Activated effector memory CD4-positive, alpha-beta T cell treated with anti-CD3 and anti-CD28 coated beads, Interleukin-2, amount 50 U/mL, for 16 hours (primary cell): ENCODE data around the gene PITPNC1.

Experiments used
- DNase-seq: peaks from one replicate; pipeline ENCODE4 v3.0.0-alpha.2; 2020

PITPNC1 gene

DNA sequence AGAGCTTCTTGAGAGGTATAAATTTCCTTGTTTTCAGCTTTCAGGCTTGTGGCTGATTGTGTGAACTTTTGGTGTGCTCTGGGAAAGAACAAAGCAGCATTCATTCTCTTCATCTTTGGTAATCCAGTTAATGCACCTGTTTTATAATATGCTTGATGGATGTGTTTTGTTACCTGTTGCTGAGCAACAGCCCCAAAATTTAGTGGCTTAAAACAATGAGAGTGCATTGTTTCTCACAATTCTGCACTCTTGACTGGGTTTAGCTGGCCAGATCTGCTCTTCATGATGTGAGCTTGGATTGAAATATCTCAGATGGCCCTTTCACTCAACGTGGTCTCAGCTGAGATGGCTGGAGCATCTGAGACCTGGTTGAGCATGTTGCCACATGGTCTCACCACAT is 281.9 kb downstream of the PITPNC1 start:
- DNase-seq, result no peak

DNA sequence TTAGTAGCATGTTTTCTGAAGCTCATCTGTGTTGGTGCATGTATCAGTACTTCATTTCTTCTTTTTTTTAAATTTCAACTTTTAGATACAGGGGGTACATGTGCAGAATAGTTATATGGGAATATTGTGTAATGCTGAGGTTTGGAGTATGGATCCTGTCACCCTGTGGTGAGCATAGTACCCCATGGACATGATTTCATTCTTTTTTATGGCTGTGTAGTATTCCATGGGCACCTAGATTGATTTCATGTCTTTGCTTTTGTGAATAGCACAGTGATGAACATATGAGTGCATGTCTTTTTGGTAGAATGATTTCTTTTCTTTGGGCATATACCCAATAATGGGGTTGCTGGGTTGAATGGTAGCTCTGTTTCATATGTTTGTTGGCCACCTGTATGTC is 285.6 kb downstream of the PITPNC1 start:
- no peak for DNase-seq

DNA sequence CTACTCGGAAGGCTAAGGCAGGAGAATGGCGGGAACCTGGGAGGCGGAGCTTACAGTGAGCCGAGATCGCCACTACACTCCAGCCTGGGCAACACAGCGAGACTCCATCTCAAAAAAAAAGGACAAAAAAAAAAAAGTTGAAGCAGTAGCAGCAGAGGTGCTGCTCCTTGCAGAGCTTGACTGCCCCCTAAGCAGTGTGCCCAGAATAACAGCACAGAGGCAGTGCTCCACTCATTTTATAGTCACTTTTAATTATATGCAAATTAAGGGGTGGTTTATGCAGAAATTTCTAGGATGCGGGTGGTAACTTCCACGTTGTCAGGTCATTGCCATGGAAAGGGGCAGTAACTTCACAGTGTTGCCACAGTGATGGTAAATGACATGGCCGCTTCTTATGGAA is 286.4 kb downstream of the PITPNC1 start:
- no peak for DNase-seq

DNA sequence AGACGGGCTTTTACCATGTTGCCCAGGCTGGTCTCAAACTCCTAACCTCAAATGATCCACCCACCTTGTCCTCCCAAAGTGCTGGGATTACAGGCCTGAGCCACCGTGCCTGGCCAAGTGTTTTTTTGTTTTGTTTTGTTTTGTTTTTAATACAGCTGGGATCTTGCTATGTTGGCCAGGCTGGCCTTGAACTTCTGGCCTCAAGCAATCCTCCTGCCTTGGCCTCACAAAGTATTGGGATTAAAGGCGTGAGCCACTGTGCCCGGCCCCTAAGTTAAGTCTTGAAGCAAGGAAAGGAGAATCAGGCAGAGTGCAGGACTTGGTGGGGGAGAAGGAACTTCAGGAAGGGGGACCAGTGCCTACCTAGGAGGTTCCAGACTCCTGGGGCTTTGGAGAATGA is 288.9 kb downstream of the PITPNC1 start:
- no peak for DNase-seq

DNA sequence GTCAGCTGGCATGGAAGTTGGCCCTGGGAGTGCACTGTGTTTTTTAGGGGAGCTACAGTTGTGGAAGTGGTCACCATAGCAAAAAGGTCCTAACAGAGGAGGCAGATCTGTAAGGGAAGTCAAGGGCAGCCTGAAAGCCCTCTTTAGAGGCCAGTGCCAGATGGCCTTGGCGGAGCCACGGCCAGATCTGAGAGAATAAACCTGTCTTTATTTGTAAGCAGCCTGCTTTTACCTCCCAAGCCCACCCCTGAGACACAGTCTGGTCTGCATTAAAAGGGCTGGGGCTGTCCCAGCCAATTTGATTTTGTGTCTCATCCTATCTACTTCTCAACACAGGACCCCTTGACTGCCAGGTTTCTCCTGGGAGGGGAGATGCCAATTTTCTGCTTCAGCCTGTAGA is 289.6 kb downstream of the PITPNC1 start:
- no peak for DNase-seq

DNA sequence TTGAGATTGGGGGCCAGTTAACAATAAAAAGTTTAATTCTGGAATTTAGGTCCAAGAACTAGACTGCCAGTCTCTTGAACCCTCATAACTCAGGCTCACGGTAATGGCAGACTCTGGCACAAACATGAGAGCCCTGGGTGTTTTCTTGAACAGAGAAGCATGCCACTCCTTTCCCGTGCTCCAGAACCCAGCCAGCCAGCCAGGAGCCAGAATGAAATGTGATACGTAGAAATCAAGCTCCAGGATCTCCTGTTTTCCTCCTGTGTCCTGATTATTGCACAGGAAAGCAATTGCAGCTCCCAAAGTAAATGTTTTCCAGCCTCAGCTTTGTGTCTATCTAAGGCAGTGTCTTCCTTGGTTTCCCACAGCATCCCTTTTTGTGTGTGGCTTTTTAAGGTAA is 294.4 kb downstream of the PITPNC1 start:
- no peak for DNase-seq

DNA sequence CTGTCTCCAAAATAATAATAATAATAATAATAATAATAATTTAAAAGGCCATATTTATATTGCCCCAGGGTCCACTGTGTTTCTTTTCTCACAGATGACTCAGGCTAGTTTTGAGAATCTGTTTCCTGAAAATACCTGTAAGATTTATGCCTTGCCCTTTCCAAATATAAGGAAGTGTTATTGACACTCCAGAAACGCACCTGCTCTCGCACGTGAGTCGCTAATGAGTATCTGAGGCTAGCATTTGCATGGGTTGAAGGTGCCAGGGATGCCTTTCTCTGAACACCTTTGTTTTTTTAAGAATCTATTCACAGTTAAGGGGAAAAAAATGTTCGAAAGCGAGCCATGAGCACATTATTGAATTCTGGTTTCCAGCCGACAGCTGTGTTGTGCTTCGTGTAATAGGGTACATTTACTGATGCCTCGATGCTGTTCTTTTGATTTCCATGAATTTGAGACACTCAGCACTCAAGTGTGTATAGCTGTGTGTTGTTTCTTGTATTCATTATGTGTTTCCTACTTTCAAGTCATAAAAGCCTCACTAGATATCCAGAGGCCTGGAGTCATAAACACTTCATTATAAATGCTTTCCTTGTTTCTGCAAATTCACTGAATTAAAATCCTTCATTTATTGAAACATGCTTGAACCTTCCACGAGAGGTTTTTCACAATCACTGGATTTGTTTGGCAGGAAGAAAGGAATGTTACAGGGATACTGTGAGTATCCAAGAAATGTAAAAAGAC is 295.7 kb downstream of the PITPNC1 start:
- no peak for DNase-seq

DNA sequence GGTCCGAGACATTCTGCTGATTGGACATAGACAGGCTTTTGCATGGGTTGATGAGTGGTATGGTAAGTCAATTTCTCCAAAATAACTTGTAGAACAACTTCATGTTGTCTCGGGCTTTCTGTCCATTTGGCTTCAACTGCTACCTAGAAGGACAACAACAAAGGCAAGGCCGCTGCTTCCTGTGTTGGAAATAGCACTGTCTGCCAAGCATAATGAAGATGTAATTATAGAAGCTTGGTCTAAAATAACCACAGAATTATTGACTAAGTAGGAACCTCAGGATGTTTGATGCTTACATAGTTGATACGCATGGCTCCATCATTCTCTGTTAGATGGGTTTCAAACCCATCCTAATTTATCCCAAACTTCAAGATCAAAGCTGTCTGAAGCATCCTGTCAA is 298.4 kb downstream of the PITPNC1 start:
- DNase-seq, result no peak

DNA sequence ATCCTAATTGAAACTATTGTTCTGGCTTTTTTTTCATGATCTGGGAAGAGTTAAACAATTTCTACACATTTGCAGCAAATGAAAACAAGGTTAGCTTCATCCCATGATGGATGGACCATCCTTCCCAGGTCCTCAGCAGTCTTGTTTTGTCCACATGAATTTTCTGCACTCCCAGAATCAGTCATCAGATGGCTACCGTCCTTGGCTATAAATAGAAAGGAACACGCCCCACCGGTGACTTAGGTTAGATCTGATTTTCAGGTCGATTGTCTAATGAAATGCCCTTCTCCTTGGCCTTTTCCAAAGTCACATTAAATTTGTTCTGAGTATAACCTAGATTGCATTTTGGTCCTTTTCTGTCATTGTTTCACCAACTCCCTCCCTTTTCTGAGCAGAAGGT is 299.2 kb downstream of the PITPNC1 start:
- no peak for DNase-seq

DNA sequence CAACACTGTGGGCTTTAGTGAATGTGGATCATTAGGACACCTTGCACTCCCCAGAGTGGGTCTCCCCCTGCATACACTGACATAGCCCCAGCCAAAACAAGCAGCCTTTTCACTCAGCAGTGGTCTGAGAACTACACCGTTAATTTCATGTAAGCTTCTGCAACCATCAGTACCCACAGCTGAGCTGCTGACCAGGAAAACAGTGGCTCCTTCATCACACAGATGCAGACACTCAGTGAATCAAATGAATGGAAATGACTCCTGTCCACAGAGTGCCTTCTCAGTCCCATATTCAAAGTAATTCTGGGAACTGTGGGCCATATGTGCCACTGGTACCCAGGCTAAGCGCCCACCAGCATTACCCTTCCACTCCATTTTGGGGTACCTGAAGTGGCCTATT is 301.3 kb downstream of the PITPNC1 start:
- no peak for DNase-seq

DNA sequence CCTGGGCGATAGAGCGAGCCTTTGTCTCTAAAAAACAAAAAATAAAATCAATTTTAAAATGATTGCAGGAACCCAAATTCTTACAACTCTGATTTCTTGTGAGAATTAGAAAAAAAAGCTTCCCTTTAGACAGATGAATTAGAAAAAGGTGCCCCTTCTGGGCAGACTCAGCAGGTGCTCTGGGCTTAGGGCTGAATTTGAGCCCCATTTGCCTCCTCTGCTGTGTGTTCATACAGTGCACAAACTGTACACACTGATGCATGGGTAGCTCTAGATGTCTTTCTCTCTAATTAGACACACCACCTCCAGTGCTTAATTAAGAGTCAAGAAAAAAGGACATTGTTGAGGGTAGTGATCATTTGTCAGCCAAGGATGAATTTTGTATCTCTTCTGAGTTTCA is 302.1 kb downstream of the PITPNC1 start:
- no peak for DNase-seq

DNA sequence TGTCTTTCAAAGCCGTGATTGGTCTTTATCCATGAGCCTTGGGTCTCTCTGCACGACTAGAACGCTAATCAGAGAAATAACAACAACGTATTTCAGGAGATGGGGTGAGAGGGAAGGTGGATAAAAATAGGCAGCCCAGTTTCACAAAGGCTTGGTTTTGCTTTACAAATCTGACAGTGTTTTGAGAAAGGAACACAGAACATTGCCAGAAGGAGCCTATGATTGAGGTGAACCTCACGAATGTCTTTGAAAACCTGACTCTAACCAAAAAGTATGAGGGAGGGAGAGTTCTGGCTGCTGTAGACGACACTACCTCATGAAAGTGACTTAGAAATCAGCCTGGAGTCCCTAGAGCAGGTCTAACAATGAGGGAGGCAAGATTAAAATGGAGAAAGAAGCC is 302.6 kb downstream of the PITPNC1 start:
- no peak for DNase-seq

DNA sequence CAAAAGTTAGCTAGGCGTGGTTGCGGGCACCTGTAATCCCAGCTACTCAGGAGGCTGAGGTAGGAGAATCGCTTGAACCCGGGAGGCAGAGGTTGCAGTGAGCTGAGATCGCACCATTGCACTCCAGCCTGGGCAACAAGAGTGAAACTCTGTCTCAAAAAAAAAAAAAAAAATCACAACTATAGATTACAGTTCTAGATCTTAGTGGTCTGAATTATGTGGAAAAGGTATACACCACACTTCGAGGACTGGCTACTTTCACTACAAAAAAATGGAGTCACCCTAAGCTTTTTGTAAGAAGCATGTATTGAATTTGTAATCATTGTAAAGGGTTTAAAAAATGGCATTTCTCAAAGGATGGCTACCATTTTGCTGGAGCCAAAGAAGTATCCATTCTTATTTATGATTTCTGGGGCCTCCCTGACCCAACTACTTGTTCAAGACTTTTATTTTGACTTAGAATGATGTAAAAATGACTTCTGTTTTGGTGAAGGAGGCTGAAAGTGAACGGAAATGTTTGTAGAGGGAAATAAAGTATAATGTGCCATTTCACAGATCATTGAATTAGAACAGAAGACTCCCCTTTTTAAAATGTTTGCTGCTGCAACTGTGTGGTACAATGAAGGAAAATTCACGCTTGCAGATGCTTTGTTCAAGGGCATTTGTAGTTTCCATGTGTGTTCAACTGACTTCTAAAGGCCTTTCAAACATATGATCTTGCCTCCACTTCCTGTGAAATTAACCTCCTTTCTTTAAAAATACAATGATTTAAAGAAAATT is 303.6 kb downstream of the PITPNC1 start:
- no peak for DNase-seq

DNA sequence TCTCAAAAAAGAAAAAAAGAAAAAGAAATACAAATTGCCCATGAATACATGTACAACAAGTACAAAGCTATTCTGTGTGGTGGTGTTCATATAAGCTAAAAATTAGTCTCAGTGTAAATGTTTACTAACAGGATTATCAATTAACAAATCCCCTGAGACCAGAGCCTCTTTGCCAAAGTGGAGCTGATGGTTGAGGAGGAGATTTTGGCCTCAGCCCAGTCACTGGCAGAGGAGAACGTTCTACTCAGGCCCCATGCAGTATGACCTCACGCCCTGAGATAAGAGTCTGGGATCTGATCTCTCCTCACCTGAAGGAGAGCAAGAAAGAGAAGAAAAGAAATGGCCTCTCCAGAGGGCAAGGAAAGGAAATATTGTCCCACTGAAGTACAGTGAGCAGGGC is 305.1 kb downstream of the PITPNC1 start:
- no peak for DNase-seq

DNA sequence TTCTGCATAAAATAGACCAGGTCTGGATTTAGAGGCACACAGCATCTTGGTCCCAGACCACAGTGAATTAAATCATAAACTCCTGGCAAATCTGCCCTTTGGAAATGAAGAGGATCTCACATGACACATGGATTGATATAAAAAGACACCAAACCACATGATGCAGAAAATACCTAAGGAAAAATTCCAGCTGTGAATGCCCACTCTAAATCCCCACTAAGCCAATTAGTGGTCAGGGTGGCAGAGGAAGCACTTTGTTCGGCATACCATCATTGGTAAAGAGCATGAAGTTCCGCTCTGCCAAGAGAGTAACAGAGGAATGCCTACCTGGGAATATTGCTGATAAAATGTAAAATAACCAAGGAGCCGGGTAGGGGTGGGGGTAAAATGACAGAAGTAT is 308.3 kb downstream of the PITPNC1 start:
- DNase-seq, result no peak

DNA sequence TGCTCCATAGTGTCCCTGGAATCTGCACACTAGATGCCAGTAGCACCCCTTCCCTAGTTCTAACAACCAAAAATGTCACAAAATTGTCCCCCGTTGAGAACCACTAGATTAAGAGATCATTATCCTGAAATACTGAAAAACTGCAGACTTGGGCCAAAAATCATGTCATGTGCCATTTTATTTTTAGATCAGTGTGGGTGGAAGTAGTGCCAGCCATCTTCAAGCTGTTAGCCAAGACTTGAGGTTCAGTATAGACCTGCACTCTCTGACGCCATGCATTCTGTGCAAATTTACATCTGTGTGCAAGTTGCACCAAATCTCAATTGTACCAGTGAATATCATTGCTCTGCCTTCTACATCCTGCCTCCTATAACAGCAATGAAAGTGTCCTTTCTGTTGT is 309.2 kb downstream of the PITPNC1 start:
- DNase-seq, result no peak

DNA sequence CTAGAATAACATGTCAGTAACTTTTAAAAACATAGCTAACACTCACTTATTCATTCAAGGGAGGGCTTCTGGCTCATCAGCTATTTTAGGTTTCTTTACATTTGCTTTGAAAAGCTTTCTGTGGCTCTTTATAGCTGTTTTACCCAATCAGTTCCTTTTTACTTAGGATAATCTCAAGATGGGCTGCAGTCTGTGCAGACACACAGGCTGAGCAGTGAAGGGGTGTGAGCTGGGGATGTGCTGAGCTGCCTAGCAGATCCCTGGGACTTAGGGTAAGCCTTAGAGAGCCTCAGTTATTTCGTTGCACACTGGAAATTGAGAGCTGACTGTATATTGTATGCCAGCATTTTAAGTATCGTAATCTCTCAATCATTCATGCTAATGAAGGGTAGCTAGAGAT is 310.4 kb downstream of the PITPNC1 start:
- DNase-seq, result no peak

DNA sequence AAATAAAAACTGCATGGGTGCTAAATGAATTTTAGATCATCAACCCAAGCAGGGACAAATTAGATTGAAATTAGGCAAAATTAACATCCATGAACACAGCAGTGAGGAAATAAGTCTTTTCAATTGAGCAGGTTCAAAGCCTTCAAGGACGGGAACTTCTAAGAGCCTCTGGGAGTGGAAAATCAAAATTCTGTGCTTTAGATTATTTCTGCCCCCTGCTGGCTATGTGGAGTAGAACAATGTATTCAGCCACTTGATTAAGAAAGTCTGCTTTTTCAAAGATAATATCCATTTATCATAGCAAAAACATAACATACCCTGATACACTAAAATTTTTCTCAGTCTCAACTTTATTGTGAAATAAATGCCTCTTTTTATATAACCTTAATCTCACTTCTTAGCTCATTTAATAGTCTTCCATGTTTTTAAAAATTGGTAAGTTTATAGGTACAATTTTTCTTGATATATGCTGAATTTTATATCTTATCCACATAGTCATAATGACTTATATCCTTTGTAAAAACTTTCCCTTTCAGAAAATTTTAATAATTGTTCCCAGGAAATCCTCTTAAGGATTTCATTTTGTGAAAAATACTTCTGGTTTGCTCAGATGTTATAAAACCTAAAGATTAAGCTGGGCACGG is 312.6 kb downstream of the PITPNC1 start:
- no peak for DNase-seq

DNA sequence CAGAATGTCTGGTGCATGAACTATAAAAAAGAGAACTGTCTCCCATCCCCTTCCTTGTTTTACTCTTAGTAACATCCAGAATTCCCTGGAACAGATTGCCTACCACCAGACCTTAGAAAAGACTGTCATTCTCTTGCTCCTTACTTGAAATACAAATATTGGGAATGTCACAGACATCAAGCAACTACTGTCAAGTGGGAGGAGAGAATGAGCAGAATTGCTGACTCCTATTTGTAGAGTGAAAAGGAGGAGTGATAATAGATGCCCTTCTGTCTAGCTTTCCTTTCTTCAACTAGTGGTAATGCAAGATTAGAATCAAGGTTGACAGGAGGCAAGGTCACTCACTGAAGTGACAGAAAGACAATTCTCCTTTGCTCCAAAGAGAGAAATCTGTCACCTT is 316.7 kb downstream of the PITPNC1 start:
- DNase-seq, result no peak

DNA sequence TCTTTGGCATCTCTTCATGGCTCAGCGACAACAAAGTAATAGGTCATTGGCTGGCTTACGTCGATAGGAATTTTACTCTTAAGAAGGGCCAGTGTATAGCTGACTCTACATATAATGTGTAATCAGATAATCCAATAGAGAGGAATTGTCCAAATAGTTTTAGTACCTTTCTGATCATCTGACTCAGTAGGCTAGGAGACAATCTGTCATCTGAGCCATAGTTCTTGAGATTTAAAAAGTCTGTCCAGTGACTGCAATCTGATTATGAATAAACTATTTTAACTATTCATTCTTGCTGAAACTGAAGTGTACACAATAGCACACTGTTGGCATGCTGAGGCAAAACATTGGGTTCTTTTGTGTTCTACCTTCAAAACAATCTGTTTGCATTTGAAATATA is 319.3 kb downstream of the PITPNC1 start:
- no peak for DNase-seq

DNA sequence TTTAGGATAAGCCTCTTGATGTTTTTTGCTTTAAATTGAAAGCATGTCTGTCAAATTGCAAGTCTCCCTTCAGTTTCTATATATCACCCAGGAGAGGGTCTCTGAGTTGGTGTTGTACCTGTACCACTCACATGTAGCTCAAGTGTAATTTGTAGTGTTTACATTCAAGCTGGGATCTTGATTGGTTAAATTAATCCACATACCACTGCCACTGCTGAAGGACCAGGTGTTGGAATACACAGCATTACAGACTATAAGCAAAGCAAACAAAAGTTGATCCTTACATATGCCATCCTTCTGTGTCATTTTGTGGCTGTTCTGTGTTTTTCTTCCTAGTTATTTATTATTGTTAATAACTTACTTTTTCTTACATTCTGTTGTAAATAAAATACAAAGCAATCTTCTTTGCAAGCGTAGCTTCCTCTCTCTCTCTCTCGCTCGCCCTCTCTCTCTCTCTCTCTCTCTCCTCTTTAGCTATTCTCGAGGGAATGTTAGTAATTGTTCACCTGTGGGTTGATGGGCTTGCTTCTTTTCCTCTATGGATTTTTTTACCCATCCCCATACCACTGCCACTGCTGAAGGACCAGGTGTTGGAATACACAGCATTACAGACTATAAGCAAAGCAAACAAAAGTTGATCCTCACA is 319.9 kb downstream of the PITPNC1 start:
- no peak for DNase-seq

DNA sequence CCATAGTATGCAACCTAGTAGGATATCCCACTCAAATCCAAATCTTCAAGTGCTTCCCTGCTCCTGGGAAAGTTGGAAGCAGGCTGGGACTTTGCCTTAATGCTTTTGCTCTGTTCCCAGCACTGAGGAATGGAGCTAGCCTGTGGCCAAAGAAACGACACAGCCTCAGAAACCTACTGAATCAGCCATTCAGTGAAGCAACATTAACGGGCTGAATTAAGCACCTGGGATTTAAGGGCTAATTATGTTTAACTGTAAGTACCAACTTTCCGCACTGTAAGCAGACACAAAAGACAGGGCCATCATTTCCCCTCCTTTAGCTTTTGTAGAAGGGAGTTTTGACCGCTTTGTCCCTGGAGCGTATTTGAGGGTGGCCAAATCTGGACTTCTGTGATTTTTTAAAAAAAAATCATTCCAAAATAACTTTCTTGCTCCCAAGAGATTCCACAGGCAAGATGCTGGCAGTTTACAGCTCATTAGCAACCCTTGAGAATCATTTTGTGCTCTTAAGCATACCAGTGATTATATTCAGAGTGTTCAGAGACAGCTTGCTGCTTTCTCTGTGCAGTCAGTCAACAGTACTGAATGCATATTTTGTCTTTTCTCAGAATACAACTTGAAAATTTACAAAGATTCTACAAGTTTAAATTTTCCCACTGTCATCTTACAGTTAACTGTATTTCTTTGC is 323.1 kb downstream of the PITPNC1 start:
- DNase-seq, result no peak

DNA sequence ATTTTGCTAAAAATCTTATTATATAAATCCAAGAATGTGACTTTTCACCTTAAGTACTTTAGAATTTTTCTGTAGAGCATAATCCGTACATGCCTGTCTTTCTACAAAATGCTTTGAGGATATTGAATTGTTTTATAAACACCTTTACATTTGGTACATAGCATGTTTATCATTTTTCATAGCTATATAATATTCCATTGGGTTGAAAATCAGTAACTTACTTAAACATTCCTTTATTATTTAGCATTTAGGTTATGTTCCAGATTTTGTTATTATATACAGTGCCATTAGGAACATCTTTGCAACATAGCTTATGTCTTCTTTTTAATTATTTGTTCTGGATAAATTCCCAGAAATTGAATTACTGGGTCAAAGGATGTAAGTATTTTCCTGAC is 323.6 kb downstream of the PITPNC1 start:
- DNase-seq, result no peak
